PFSK-1 (cell line): ENCODE data around the gene USP48.

Experiments used
- FOXP2 ChIP-seq: optimal IDR thresholded peaks from 2 replicates; pipeline ENCODE3; 2011; ENCODE audit warnings: borderline replicate concordance, control low read depth, inconsistent platforms; ENCODE audit not compliant: insufficient read depth; ENCODE audit errors: extremely low read length, extremely low read depth
- POLR2AphosphoS5 ChIP-seq: IDR thresholded peaks from 2 replicates; pipeline ENCODE4 v1.6.1; 2012; ENCODE audit warnings: low read depth, mild to moderate bottlenecking, control low read depth, low read length, moderate library complexity
- REST ChIP-seq, 2 experiments: IDR thresholded peaks; 2 replicates each; pipeline versions ENCODE4 v1.6.1 to v1.8.0; 2011 to 2012; ENCODE audit warnings: low read depth in 2 of 2, low read length in 2 of 2, control low read depth in 1 of 2, inconsistent platforms in 1 of 2, mild to moderate bottlenecking in 1 of 2, moderate library complexity in 1 of 2; ENCODE audit not compliant: insufficient read depth in 1 of 2
- SIN3A ChIP-seq: IDR thresholded peaks from 2 replicates; pipeline ENCODE4 v1.6.1; 2012; ENCODE audit warnings: mild to moderate bottlenecking, low read length, moderate library complexity, borderline replicate concordance; ENCODE audit not compliant: insufficient read depth
- TAF1 ChIP-seq: IDR thresholded peaks from 2 replicates; pipeline ENCODE4 v1.6.1; 2012; ENCODE audit warnings: low read length, control low read depth, borderline replicate concordance; ENCODE audit not compliant: insufficient read depth

Gene USP48

GRCh38 chr1:21721295-21721985 lies 61.5 kb downstream of the USP48 start:
- TF ChIP-seq TAF1 (no peak), FOXP2 (no peak), REST (IDR thresholded peaks at IDR 0.05; ENCODE audit: insufficient read depth in 1 of 2, low read depth in 2 of 2, low read length in 2 of 2) (no peak), POLR2AphosphoS5 (no peak), SIN3A (no peak)

- TF ChIP-seq POLR2AphosphoS5 (no peak), TAF1 (no peak), FOXP2 (no peak), SIN3A (no peak), REST (IDR thresholded peaks at IDR 0.05; ENCODE audit: insufficient read depth in 1 of 2, low read depth in 2 of 2, low read length in 2 of 2) (no peak)
These were observed 66.8 kb downstream of the USP48 start for GRCh38 chr1:21716169-21716568.

GRCh38 chr1:21707891-21708290 lies 75.1 kb downstream of the USP48 start:
- TF ChIP-seq TAF1 (no peak), REST (IDR thresholded peaks at IDR 0.05; ENCODE audit: insufficient read depth in 1 of 2, low read depth in 2 of 2, low read length in 2 of 2) (no peak), SIN3A (no peak), POLR2AphosphoS5 (no peak), FOXP2 (no peak)

- no peak for TF ChIP-seq POLR2AphosphoS5
- TF ChIP-seq TAF1: no peak
- TF ChIP-seq SIN3A: no peak
- TF ChIP-seq FOXP2: no peak
- no peak for TF ChIP-seq REST (IDR thresholded peaks at IDR 0.05; ENCODE audit: insufficient read depth in 1 of 2, low read depth in 2 of 2, low read length in 2 of 2)
These were observed 75.7 kb downstream of the USP48 start for GRCh38 chr1:21707086-21707840.
